HG03103 (cell line): ENCODE results near the gene MGMT.

Experiments
- ATAC-seq: cut with Tn5 transposase; IDR thresholded peaks from one replicate; pipeline ENCODE4 v1.9.1; 2021; ENCODE audit warnings: low read depth; ENCODE audit not compliant: unreplicated experiment

Gene MGMT

DNA sequence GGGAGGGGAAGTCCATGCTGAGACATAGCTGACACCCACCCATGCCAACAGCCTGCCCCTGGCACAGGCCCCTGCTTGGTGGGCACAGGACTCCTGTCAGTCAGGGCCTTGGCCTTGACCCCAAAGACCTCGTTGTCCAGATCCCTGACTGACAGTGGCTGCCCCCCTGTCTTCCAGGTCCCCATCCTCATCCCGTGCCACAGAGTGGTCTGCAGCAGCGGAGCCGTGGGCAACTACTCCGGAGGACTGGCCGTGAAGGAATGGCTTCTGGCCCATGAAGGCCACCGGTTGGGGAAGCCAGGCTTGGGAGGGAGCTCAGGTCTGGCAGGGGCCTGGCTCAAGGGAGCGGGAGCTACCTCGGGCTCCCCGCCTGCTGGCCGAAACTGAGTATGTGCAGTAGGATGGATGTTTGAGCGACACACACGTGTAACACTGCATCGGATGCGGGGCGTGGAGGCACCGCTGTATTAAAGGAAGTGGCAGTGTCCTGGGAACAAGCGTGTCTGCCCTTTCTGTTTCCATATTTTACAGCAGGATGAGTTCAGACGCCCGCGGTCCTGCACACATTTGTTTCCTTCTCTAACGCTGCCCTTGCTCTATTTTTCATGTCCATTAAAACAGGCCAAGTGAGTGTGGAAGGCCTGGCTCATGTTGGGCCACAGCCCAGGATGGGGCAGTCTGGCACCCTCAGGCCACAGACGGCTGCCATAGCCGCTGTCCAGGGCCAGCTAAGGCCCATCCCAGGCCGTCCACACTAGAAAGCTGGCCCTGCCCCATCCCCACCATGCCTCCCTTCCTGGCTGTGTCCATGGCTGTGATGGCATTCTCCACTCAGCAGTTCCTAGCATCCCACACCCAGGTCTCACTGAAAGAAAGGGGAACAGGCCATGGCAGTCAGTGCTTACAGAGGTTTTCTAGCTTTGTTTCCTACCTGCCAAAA lies 299.8 kb downstream of the MGMT start:
- no peak for ATAC-seq

GRCh38 chr10:129767751-129768150 lies 300.7 kb downstream of the MGMT start:
- no peak for ATAC-seq

- ATAC-seq, result no peak
Measured at GRCh38 chr10:129768437-129769355, 301.7 kb downstream of the MGMT start.

DNA sequence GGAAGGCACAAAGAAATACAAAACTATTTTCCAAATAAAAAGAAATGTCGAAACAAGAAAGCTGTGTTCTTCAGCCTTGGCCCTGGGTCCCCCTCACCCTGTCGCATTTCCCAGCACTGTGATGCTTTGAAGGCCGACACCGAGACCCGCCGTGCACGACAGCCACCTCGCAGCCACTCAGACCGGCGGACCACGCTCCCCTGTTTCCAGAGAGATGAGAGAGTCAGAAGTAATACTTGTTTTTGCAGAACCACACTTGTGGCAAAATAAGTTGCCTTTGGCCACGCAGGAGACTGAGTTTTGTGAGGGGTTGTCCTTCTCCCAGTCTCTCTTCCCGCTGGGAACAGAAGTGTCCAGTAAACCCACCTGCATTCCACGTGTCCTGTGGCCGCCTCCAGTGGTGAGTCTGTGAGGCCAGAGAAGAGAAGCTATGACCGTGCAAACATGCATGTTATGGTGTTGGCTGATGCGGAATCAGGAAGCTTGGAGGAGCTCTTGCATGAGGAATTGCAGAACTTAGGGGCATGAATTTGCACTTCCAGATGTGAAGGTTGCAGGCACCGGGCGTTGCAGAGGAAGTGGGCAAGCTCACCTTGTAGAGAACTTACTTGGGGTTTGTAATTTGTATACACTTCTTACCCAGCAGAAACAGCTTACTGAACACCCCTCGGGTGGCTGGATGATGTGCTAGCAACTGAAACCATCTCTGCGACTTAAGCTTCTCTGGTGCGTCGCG lies 302.5 kb downstream of the MGMT start:
- no peak for ATAC-seq

- no peak for ATAC-seq
Measured at GRCh38 chr10:129770286-129770685, 303.2 kb downstream of the MGMT start.

DNA sequence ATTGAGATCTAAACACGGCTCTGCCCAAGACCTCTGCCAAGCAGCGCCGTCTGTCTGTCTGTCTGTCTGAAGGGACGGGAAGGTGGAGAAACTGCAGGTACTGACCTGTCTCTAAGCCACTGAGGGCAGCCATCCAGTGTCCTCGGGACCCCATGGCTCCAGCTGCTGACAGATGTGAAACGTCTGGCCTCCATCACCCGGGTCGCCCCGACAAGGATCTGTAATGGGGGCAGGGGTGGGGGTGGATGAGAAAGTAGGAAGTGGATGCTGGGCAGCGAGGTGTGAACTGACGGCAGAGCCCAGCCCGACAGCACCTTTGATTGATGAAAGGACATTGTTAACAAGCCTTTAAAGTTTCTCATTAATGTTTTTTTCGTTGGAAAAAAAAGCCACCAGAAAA lies 304.0 kb downstream of the MGMT start:
- ATAC-seq, result no peak

DNA sequence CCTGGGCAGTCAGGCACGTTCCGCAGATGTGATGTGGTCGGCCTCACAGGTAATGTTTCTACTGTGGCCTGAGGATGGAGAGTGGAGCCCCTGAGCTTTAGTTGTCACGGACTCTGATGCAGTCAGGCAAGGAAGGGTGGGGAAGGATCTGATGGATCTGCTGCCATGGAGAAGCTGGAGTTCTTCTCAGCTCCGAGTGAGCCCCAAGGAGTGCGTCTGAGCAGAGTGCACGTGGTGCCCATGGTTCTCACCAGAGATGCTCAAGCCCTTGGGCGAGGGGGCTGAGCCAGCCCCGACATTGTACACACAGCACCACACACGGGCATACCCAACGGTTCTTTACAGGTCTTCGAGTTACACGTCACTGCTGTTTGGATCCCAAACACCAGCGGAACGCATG lies 304.5 kb downstream of the MGMT start:
- no peak for ATAC-seq

DNA sequence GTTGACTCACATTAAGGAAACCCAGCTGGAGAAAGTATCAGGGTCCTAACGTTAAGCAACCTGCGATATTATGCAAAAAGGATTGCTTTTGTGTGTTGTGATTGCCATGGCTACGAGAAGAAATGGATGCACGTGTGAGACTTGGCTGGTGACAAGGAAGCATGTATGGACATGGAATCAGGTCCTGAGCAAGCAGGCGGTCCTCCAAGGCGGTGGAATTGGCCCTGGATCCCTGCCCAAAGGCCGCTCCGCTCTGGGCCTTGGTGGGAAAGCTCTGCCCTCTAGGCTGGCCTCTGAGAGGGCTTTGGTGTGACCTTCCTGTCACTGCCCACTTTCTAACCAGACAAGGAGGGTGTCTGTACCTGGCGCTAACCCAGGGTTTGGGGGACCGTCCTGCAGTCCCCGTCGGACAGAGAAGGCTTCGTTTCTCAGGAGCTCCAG lies 305.0 kb downstream of the MGMT start:
- ATAC-seq, result no peak

DNA sequence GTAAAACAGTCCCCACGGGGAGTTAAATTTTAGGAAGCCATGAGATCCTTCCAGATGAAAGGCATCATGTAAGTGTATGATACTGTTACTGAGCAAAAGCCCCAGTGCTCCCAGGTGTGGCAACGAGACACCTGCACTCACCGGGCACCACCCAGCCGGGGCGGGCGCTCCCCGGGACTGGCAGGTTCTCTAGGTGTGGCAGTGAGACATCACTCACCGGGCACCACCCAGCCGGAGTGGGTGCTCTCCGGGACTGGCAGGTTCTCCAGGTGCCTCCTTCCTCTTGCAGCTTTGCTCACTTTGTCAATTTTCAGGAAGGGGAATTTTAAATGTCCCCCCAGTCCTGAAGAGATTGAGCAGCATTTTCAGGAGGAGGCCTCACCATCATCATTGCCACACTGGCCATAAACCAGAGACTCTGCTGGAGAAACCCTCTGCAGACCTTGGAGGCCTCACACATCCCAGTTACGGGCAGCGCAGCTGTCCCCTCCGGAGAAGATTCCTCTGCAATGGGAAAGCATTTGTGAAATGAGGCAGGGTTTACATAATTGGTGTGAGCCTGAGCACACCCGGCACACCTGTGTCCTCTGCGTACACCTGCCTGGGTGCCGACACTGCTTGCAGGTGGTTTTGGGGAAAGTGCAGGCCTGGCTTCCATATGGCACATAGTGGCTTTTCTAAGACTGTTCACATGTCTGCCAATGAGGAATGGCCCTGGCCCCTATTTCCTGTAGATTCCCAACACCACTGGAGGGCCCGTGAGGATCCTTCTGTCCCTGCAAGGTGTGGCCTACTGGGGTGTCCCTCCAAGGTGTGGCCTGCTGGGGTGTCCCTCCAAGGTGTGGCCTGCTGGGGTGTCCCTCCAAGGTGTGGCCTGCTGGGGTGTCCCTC lies 305.7 kb downstream of the MGMT start:
- ATAC-seq, result no peak

DNA sequence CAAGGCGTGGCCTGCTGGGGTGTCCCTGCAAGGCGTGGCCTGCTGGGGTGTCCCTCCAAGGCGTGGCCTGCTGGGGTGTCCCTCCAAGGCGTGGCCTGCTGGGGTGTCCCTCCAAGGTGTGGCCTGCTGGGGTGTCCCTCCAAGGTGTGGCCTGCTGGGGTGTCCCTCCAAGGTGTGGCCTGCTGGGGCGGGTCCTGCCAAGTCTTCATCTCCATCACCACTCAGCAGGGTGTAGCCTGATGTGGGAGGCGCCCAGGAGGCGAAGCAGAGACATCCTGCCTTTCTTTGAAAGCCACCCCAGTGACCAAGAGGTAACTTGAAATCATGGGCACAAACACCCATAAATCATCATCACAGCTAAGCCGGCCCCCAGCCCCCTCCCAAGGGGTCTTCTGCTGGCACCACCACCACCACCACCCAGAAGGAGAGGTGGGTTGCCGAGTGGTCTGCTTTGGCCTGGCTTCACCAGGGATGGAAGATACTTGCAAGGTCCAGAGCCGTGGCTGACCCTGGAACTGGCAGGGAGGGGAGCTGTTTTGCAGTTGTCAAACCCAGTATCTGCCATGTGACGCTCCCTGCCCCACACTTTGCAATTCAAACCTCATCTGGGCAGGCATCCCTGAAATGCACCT lies 306.4 kb downstream of the MGMT start:
- no peak for ATAC-seq

DNA sequence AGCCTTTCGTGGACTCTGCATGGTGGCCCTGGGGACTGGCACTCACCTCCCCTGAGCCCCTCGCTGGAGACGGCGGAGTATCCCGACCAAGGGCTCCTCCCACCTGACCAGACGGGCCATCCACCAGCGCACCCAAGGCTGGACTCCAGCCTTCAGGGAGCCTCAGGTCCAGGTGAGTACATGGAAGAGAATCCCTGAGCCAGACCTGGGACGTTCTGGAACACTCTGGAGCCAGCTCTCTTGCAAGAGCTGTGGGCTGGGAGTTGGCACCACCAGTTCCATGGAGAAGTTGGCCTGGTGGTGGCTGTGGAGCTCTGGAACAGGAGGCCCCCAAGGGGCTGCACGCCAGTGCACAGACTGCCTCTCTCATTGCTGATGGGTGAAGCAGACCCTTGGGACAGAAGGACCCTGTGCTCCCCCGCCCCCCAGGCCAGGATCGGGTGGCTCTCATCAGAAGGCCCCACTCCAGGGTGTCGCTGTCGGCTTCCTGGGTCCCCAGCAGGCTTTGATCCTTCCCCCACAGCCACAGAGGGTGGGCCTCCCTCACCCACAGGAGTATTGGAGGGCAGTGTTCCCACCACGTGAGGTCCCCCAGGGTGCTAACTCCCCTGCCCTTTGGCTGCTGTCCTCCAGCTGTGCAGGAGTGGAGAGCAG lies 307.2 kb downstream of the MGMT start:
- ATAC-seq, result no peak

- ATAC-seq, result no peak
Measured at GRCh38 chr10:129774736-129775401, 307.8 kb downstream of the MGMT start.

DNA sequence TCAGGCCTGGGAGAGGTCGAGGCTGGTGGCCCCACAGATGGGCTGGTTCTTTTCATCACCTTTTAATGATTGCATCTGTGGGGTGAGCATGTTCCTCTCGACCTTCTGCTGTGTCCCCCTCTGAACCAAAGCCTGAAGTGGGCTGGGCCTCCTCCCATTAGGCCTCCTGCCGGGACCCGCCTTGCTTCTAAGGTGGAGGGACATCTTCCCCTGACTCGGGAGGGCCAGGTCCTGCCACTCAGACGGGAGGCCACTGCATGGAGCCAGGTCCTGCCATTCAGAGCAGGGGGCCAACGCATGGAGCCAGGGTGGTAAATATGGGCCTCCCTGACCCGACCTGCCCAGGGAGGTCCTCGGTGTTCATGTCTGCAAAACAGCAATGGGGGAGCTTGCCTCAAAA lies 308.6 kb downstream of the MGMT start:
- no peak for ATAC-seq

DNA sequence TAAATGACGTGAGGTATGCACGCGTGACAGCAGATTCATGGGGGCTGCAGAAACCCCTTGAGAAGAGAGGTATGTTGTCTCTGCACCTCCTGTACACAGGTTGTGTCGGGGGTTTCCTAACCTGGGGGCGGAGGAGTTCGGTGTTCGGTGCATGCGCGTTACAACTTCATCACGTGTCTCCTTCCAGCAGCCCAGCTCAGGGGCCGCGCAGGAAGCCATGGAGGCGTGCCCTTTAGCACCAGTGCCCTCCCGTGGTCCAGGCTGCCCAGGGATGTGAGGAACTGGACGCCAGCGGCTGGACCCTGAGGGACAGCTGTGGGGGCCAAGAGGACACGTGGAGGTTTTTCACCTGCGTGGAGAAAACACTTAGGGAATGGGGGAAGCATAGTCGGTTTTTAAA lies 310.6 kb downstream of the MGMT start:
- ATAC-seq, result no peak

- no peak for ATAC-seq
Measured at GRCh38 chr10:129778571-129778970, 311.5 kb downstream of the MGMT start.

- no peak for ATAC-seq
Measured at GRCh38 chr10:129779126-129780111, 312.4 kb downstream of the MGMT start.

DNA sequence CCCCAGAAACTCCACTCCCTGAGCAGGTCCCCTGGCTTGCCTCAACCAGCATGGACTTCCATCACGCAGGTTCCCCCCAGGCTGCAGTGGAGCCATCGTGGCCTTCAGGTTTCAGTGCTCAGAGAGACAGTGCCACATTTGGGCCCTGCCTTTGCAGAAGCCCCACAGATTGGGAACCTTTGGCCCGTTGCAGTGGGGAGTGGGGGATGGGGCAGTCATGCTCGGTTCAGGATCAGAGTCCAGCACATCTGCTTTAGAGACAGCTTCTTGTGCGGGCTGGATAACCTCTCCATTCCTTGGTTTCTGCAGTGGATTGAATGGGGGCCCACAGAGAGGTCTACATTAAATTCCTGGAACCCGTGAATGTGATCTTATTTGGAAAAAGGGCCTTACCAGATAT lies 313.2 kb downstream of the MGMT start:
- ATAC-seq, result no peak
